RKO (cell line): Measurements from ENCODE around the gene ZHX3.

Source experiments
- DNase-seq: peaks from one replicate; pipeline ENCODE4 v3.0.0-alpha.2; 2016; ENCODE audit warnings: low spot score

The ZHX3 gene

DNA sequence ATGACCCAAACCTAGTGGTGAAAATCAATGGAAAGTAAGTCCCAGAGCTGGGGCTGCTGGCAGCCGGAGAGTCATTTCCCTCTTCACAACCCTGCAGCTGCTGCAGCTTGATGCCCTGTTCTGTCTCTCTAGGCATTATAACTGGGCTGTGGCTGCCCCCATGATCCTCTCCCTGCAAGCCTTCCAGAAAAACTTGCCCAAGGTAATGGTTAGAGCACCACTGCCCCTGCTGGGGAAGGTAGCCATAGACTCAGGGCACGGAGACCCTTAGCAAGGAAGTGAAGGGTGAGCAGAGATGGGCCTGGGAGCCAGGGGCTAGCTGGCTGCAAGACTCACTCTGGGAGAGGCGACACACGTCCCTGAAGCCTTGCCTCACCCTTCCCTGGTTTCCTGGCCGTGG, 35.1 kb upstream of the ZHX3 start:
- DNase-seq: no peak

DNA sequence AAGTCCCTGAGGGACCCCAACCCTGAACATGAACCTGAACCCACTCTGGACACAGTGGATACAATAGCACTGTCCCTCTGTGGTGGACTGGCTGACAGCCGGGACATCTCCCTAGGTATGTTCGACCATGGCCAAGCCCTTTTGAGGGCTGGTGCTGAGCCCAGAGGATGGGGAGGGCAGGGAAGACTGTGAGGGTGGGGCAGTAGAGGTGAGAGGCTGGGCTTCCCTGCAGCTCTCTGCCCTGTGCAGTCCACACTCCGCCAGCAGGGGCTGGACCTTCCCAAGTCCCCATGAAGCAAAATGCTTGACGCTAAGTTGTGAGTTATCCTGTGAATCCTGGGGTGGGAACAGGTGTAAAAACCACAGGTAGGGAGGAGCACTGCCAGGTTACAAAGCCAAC, 34.6 kb upstream of the ZHX3 start:
- no peak for DNase-seq

DNA sequence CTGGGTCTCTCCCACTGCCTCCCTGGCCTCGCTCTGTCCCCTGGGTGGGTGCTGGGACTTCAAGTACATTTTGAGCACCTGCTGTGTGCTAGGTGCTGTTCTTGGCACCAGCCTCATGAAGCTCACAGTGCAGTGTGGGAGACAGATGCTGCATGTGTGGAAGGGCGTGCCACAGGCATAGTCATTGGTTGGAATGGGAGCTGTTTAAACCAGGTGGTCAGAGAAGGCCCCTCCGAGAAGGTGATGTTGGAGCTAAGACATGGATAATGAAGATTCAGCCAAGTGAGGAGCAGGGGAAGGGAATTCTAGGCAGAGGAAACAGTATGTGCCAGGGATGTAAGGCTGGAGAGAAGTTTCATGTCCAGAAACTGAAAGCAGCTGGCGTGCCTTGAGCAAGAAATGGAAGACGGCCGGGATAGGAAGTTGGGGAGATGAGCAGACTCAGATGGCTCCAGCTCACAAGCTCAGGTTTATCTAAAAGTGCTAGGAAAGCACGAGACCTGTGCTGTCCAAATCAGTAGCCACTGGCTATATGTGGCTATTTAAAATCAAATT, 33.0 kb upstream of the ZHX3 start:
- DNase-seq: no peak

DNA sequence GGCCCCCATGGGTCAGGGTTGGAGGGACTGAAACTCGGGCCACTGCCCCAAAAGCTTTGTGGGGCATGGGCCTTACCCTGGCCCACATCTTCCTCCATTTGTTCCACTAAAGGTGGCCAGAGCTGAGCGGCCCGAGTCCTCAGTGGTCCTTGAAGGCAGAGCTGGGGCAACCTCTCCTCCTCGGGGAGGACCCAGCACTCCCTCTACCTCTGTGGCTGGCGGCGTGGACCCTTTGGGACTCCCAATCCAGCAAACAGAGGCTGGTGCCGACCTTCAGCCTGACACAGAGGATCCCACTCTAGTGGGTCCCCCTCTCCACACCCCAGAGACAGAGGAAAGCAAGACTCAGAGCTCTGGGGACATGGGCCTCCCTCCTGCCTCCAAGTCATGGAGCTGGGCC, 32.4 kb upstream of the ZHX3 start:
- no peak for DNase-seq

DNA sequence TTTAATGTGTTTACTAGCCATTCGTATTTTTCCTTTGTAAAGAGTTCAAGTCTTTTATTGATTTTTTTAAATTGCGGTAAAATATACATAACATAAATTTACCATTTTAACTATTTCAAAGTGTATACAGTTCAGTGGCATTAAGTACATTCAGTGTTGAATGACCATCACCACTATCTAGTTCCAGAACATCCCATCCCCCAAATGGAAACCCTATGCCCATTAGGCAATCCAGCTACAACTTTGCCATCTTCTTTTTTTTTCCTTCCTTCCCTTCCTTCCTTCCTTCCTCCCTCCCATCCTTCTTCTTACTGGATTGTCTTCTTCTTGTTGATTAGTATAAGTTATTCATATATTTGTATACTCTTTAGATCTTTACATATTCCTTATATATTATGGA, 31.7 kb upstream of the ZHX3 start:
- no peak for DNase-seq

DNA sequence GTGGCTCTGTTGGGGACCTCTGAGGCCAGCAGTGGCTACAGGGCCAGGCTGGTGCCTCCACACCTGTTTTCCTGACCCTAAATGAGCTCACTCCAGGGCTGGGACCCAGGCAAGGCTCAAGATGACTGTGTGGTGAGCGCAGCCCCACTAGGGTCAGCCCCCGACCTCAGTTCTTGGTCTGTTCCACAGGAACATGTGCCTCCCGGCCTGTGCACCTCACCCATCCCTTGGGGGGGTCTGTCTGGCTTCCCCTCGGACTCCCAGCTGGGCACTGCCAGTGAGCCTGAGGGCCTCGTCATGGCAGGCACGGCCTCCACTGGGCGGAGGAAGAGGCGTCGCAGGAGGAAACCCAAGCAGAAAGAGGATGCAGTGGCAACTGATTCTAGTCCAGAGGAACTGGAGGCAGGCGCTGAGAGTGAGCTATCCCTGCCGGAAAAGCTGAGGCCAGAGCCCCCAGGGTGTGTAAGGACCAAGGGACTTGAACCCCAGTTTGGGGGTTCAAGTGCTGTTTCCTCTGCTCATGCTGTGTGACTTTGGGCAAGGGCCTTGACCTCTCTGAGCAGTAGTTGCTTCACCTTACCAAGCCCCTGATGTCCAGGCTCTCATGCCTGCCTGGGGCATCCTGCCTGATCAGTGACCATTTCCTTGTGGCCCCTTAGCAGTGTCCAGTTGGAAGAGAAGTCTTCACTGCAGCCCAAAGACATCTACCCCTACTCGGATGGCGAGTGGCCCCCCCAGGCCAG, 31.1 kb upstream of the ZHX3 start:
- DNase-seq: no peak

DNA sequence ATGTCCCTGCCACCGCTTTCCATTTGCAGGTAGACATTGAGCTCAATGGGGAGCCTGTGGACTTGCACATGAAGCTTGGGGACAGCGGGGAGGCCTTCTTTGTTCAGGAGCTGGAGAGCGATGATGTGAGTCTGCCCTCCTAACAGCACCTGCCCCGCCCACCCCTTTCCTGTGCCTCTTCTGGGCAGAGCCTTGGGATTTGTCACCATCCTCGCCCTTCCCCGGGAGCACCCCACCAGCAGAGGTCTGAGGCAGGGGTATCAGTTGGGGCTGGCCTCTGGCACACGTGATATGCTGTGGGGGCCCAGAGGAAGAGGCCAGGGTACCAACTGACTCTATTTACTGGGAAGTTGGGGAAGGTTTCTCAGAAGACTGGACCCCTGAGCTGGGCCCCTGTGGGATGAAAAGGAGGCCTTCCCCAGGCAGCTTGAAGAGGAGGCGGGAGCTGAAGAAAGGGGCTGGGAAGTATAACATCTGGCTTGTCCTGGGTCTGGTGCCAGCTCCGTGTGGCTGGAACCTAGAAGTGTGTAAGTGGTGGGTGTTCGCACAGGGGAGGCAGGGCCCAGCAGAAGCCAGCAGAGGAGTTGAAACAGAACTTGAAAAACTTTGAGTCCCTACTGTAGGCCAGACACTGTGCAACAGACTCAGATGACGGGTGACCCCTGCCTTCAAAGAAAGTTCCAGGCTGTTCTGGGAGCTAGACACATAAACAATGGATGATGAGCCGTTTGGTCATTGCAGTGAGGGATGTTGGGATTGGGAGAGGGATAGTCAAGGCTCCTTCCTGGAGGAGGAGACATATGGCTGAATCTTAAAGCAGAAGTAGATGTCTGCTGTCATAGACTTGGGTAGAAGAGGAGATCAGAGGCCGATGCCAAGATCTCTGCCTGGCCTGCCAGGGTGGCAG, 30.2 kb upstream of the ZHX3 start:
- DNase-seq: no peak

DNA sequence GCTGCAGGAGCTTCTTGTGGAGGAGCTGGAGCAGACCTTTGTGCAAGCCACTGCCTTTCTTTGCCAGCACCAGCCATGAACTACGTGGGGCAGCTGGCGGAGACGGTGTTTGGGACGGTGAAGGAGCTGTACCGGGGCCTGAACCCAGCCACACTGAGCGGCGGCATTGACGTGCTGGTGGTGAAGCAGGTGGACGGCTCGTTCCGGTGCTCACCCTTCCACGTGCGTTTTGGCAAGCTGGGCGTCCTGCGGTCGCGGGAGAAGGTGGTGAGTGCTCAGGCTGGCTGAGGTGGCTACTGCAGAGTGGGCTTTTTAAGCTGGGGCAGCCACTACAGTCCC, 28.2 kb upstream of the ZHX3 start:
- DNase-seq: no peak

DNA sequence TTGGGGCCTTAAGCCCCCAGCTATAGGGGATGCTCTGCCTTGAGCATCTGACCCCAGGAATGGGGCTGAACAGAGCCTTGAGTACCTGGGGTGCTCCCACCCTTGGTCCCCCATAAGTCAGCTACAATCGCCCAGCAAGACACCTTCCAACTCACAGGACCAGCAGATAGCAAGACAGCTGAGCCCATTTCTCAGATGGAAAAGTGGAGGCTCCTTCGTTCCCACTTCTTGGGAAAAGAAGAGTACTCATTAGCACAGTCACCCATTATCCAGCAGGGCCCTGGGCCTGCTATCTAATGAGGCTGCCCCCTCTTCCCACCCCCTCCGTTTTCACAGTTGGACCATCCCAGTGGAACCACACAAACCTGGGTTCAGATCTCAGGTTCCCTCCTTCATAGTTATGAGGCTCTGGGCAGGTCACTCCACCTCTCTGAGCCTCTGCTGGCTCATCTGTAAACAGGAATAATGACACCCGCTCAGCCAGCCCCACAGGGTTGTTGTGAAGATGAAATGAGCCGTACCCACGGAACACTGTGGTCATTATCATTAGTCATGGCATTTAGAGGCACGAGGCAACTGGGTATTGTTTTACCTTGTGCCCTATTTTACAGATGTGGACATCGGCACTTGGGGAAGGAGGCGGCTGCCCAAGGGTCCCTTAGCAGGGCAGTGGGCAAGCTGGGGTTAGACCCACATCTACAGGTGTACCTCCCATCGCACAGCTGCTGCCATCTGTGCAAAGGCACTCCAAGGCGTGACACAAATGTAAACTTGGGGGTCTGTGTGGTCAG, 27.6 kb upstream of the ZHX3 start:
- DNase-seq: no peak

DNA sequence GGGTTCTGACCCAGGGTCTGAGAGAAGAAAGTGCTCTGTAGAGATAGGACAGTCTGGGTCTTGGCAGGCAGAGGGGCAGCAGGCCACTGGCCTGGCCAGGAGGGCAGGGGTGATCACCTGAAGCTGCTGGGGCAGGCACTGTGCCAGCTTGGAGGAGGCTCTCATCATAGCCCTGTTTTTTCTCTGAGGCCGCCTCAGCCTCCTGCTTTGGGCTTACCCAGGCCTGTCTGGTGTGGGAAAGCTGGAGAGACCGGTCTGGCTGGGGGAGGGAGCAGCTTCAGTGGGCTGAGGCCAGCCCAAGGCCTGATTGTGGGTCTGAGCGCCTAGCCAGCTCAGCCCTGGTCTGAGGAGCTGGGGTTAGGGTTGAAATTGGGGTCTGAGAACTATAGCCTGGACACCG, 26.9 kb upstream of the ZHX3 start:
- DNase-seq: no peak

DNA sequence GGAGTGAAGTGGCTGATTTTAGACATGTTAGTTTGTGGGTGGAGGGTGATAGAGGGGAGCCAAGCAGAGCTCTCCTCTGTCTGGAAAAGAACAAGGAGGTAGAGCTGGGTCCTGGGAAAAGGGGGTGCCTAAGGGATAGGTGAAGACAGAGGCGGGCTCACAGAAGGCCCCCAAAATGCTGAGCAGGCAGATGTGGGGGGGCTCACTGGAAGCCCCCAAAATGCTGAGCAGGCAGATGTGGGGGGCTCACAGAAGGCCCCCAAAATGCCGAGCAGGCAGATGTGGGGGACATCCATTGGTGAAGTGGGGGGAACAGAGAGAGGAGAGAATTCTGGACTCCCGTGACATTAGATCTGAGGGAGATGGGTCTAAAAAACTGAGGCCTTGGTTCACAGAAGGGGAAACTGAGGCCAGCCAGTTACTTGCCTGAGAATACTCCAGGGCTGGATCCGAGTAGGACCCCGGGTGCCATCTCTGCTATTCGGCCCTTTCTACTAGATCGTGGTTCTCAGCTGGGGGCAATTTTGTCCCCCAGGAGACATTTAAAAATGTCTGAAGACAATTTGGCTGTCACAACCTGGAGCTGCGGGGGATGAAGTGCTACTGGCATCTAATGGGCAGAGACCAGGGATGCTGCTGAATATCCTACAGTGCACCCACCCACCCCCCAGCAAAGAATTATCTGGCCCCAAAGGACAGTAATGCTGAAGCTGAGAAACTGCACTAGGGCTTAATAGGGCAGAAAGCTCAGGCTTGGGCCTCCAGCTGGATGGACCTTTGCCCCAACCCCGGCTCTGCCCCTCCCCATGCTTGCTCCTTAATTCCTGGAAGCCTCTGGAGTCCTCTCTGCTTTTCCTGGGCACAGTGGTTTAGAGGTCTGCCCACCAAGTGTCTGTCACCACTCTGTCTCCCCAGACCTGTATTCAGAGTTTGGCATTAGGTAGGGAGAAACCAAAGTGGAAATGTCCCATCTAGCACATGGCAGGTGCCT, 25.2 kb upstream of the ZHX3 start:
- no peak for DNase-seq

DNA sequence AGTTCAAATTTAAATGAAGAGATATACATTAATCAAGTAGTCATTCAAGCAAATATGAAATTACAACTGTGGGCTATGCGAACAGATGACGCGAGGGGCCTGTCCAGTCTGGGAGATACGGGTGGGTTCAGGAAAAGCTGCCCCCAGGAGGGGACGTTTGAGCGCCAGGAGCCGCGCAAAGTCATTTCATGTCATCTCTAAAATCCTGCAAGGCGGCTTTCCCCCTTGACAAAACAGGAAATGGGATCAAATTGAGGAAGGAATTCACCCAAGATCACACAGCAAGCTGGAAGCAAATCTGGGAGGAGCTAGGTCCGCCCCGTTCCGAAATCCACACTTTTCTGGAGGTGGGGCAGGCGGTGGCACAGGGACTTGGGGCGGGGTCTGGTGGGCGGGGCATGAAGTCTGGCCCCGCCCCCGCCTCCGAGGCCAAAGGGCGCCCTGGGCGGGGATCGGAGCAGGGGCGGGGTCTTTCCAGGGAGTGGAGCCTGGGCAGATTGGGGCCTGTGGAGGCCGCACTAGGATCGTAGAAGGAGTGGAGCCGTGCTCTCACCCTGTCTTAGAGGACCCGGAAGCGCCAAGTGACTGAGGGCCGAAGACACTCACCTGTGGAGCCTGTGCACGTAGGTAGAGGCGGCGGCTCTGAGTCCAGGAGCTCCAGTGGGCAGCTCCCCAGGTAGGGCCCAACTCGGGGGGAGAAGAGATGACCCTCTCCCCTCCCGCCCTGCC, 23.0 kb upstream of the ZHX3 start, which contains the start of gene LPIN3:
Gene LPIN3 (plus strand): TSS at position 495 of the 729 bp plus-strand sequence. CDS start 4,983 bp downstream, outside the sequence.
- DNase-seq: peak; percentile 95

DNA sequence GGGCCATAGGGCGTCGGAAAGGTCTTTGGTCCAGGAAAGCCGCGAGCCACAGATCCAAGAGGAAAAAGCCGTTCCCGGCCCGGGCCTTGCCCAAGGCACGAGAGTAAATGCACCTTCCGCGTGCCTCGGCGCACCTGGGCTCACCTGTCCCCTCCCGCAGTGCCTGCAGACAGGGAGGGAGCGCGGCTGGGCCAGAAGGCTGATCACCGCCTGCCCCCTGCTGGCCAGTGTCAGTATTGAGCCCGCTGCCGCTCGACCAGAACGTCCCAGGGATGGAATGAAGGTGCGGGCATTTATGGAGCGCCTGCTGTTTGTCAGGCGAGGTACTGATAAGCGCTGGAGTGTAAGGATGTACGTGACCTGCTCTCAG, 22.4 kb upstream of the ZHX3 start:
- DNase-seq: peak; percentile 85

DNA sequence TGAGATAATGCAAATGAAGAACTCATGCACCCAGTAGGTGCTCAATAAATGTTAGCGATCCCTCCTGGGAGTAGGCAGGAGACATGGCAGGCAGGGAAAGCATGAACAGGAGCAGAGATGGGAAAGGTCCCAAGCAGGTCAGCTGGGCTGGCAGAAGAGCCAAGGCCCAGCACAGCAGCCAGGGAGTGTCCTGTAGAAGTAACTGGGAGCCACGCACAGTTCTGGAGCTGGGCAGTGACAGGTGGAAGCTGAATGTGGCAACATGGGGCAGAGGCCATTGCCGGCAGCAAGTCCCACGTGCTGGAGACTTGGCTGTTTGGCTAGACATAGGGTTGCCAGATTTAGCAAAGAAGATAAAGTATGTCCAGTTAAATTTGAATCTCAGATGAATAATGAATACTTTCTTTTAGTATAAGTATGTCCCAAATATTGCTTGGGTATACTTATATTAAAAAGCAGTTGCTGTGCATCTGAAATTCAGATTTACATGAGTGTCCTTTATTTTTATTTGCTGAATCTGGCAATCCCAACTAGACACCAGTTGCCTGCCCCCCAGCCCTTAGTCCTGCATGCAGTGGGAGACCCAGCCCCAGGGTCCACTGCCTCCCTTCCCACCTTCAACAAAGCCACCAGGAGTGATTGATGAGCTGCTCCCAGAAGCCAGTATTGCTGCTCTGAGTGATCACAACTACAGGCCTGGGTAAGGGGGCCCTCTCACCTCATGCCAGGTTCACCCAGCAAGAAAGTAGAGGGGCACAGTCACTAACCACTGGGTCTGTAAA, 19.4 kb upstream of the ZHX3 start:
- DNase-seq: no peak

DNA sequence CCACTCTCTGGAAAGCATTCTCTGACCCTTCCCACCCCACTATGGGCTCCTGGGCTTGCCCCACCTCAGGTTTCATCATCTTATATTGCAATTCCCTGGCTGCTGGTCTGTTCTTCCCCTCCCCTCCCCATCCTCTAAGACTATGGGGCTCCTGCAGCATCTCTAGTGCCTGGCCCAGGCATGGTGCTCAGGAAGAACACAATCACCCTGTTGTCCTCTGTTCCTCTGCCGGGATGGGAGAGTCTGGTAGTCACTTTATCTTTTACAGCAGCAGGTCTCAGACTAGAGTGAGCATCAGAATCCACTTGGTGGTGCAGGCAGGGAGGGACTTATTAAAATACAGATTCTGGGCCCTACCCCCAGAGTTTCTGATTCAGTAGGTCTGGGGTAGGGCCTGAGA, 18.1 kb upstream of the ZHX3 start:
- no peak for DNase-seq

DNA sequence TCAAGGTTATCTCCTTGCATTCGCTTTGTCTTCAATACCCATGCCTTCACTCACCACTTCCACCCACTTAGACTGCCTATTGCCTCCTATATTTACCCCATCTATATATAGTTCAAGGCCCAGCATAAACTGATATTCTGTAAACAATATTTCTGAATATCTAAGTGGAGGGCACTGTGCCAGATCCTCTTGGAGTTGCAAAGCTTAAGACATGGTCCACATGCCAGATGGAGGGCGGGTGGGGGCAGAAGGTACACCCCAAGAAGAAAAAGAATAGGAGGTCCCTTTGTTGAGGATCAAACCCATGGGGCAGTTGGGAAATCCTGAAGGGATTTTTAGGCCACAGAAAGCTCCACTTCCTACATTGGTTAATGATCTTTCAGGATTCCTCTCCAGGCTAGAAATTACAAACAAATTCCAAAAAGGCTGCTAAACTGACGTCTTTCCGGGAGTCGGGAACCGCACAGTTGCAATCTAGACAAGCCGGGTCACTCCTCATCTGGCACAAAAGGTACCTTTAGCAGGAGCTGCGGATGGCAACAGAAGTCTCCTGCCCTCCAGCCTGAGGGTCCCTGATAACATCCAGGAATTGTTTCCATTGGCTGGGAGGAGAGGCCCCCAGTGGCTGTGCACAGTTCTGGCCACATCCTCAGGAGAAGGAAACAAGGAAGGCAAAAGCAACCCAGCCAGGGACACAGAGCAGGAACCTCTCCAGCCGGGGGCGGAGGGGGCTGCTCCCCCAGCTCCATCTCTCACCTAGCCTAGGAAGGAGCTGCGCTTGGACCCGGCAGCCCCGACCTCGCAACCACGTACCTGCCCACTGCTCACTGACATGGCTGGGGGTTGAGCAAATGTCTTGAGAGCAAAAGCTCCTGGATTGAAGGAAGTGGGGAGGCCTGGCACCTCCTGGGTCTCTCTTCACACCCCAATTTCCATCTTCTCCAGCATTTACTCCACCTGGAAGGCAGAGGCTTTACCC, 17.2 kb upstream of the ZHX3 start:
- DNase-seq: no peak

DNA sequence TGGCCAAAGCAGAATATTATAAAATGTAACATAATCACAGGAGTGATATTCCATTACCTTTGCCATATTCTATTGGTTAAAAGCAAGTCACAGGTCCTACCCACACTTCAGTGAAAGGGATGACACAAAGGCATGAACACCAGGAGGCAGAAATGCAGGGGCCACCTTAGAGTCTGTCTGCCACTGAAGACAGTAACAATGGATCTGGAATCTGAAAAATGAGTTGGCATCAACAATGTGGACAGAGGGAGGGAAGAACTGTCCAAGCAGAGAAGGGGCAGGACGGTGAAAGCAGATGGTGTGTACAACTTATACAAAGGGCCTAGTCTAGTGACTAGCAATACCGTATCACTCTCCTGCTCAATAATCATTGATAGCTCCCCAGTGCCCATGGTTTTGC, 16.5 kb upstream of the ZHX3 start:
- DNase-seq: no peak

DNA sequence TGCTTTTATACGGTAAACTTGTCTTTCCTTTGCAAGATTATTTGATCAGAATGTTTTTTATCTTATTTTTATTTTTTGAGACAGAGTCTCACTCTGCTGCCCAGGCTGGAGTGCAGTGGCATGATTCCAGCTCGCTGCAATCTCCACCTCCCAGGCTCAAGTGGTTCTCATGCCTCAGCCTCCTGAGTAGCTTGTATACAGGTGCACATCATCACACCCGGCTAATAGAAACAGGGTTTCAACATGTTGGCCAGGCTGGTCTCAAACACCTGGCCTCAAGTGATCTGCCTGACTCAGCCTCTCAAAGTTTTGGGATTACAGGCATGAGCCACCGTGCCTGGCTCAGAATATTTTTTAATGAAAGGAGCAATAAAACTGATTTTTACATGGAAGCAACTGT, 14.2 kb upstream of the ZHX3 start:
- no peak for DNase-seq
